ENCODE results near the gene MEP1A. TPM values are rescaled to one million over a fixed set of nuclear protein-coding genes. Genes with fewer than 3 reads are reported as not detected.
"Not testable (repeated sequence)": the region's sequence is repeated elsewhere in the genome, so short reads cannot be mapped to it uniquely, and the experiment has no call there.

MEP1A gene
- total and polyA plus RNA-seq, 3 experiments from 2014 or later, result not detected

- POLR2A ChIA-PET, result no interaction called here
- H3K27me3 Mint-ChIP-seq, result peaks cover 8 to 28% of the 10 kb centered on the region in 2 donors
- DNase-seq, result no peak
- CTCF ChIA-PET, result no interaction called here
- no peak overlapping the region for H3K27ac Mint-ChIP-seq
- Histone ChIP-seq H3K4me3 (ENCODE audit: low read length) (no peak overlapping the region), H3K4me1 (ENCODE audit: insufficient read depth, low read length) (no peaks in the 10 kb centered on the region), H3K9me3 (ENCODE audit: low read length) (no peaks in the 10 kb centered on the region), H3K27ac (ENCODE audit: low read depth, low read length) (no peak overlapping the region), H3K36me3 (ENCODE audit: insufficient read depth, low read length) (no peaks in the 10 kb centered on the region), H3K27me3 (ENCODE audit: insufficient read depth, low read length, poor library complexity, severe bottlenecking) (no peaks in the 10 kb centered on the region)
- H3K36me3 Mint-ChIP-seq, result no peaks in the 10 kb centered on the region
- H3K4me1 Mint-ChIP-seq, result no peaks in the 10 kb centered on the region
- no peak overlapping the region for H3K4me3 Mint-ChIP-seq
- no peaks in the 10 kb centered on the region for H3K9me3 Mint-ChIP-seq
Measured at GRCh38 chr6:46755865-46756264, 37.3 kb upstream of the MEP1A start.

GRCh38 chr6:46756469-46757213, 36.5 kb upstream of the MEP1A start:
- H3K27me3 Mint-ChIP-seq, result peaks cover 10 to 29% of the 10 kb centered on the region in 2 donors
- ChIA-PET POLR2A (no interaction called here), CTCF (no interaction called here)
- H3K4me1 ChIP-seq (ENCODE audit: insufficient read depth, low read length), result no peaks in the 10 kb centered on the region
- H3K27ac Mint-ChIP-seq, result no peak overlapping the region
- no peak overlapping the region for H3K4me3 ChIP-seq (ENCODE audit: low read length)
- H3K27me3 ChIP-seq (ENCODE audit: insufficient read depth, low read length, poor library complexity, severe bottlenecking), result no peaks in the 10 kb centered on the region
- H3K4me1 Mint-ChIP-seq, result no peaks in the 10 kb centered on the region
- DNase-seq, result no peak
- H3K36me3 ChIP-seq (ENCODE audit: insufficient read depth, low read length), result no peaks in the 10 kb centered on the region
- H3K4me3 Mint-ChIP-seq, result no peak overlapping the region
- H3K9me3 ChIP-seq (ENCODE audit: low read length), result no peaks in the 10 kb centered on the region
- peaks cover 0 to 2% (median 0%) of the 10 kb centered on the region in 5 donors for H3K9me3 Mint-ChIP-seq
- no peak overlapping the region for H3K27ac ChIP-seq (ENCODE audit: low read depth, low read length)
- H3K36me3 Mint-ChIP-seq, result no peaks in the 10 kb centered on the region

GRCh38 chr6:46757214-46757596, 36.0 kb upstream of the MEP1A start:
- H3K27ac Mint-ChIP-seq, result no peak overlapping the region
- no peaks in the 10 kb centered on the region for H3K36me3 ChIP-seq (ENCODE audit: insufficient read depth, low read length)
- no peaks in the 10 kb centered on the region for H3K27me3 ChIP-seq (ENCODE audit: insufficient read depth, low read length, poor library complexity, severe bottlenecking)
- POLR2A ChIA-PET, result no interaction called here
- no peaks in the 10 kb centered on the region for H3K4me1 ChIP-seq (ENCODE audit: insufficient read depth, low read length)
- no peaks in the 10 kb centered on the region for H3K4me1 Mint-ChIP-seq
- H3K27me3 Mint-ChIP-seq, result peaks cover 8 to 25% of the 10 kb centered on the region in 2 donors
- H3K27ac ChIP-seq (ENCODE audit: low read depth, low read length), result no peak overlapping the region
- no peaks in the 10 kb centered on the region for H3K36me3 Mint-ChIP-seq
- CTCF ChIA-PET, result no interaction called here
- no peak overlapping the region for H3K4me3 ChIP-seq (ENCODE audit: low read length)
- no peaks in the 10 kb centered on the region for H3K9me3 ChIP-seq (ENCODE audit: low read length)
- no peak for DNase-seq
- H3K4me3 Mint-ChIP-seq, result no peak overlapping the region
- H3K9me3 Mint-ChIP-seq, result peaks cover 0 to 2% (median 0%) of the 10 kb centered on the region in 5 donors

- no peaks in the 10 kb centered on the region for H3K36me3 Mint-ChIP-seq
- no peak overlapping the region for H3K4me3 Mint-ChIP-seq
- H3K27me3 Mint-ChIP-seq, result peaks cover 10 to 27% of the 10 kb centered on the region in 2 donors
- Histone ChIP-seq H3K36me3 (ENCODE audit: insufficient read depth, low read length) (no peaks in the 10 kb centered on the region), H3K27me3 (ENCODE audit: insufficient read depth, low read length, poor library complexity, severe bottlenecking) (no peaks in the 10 kb centered on the region), H3K27ac (ENCODE audit: low read depth, low read length) (no peak overlapping the region), H3K4me1 (ENCODE audit: insufficient read depth, low read length) (no peaks in the 10 kb centered on the region), H3K9me3 (ENCODE audit: low read length) (no peaks in the 10 kb centered on the region), H3K4me3 (ENCODE audit: low read length) (no peak overlapping the region)
- ChIA-PET CTCF (no interaction called here), POLR2A (no interaction called here)
- H3K4me1 Mint-ChIP-seq, result no peaks in the 10 kb centered on the region
- no peak overlapping the region for H3K27ac Mint-ChIP-seq
- H3K9me3 Mint-ChIP-seq, result peaks cover 0 to 5% (median 2%) of the 10 kb centered on the region in 5 donors
- no peak for DNase-seq
Measured at GRCh38 chr6:46758960-46759753, 34.0 kb upstream of the MEP1A start.

GRCh38 chr6:46760925-46761324, 32.3 kb upstream of the MEP1A start:
- Histone ChIP-seq H3K4me1 (ENCODE audit: insufficient read depth, low read length) (no peaks in the 10 kb centered on the region), H3K27me3 (ENCODE audit: insufficient read depth, low read length, poor library complexity, severe bottlenecking) (no peaks in the 10 kb centered on the region), H3K4me3 (ENCODE audit: low read length) (no peak overlapping the region), H3K36me3 (ENCODE audit: insufficient read depth, low read length) (no peaks in the 10 kb centered on the region), H3K27ac (ENCODE audit: low read depth, low read length) (no peak overlapping the region), H3K9me3 (ENCODE audit: low read length) (no peaks in the 10 kb centered on the region)
- ChIA-PET CTCF (no interaction called here), POLR2A (no interaction called here)
- Mint-ChIP-seq H3K9me3 (peaks cover 0 to 9% (median 2%) of the 10 kb centered on the region in 5 donors), H3K4me3 (no peak overlapping the region), H3K27ac (no peak overlapping the region), H3K36me3 (no peaks in the 10 kb centered on the region), H3K27me3 (peaks cover 11 to 31% of the 10 kb centered on the region in 2 donors), H3K4me1 (no peaks in the 10 kb centered on the region)
- no peak for DNase-seq

GRCh38 chr6:46763466-46763865, 29.7 kb upstream of the MEP1A start:
- Histone ChIP-seq H3K27me3 (ENCODE audit: insufficient read depth, low read length, poor library complexity, severe bottlenecking) (no peaks in the 10 kb centered on the region), H3K4me1 (ENCODE audit: insufficient read depth, low read length) (no peaks in the 10 kb centered on the region), H3K36me3 (ENCODE audit: insufficient read depth, low read length) (no peaks in the 10 kb centered on the region), H3K27ac (ENCODE audit: low read depth, low read length) (no peak overlapping the region), H3K4me3 (ENCODE audit: low read length) (no peak overlapping the region), H3K9me3 (ENCODE audit: low read length) (no peaks in the 10 kb centered on the region)
- no peaks in the 10 kb centered on the region for H3K36me3 Mint-ChIP-seq
- H3K9me3 Mint-ChIP-seq, result peaks cover 2 to 10% (median 3%) of the 10 kb centered on the region in 5 donors
- DNase-seq, result no peak
- H3K27ac Mint-ChIP-seq, result no peak overlapping the region
- H3K27me3 Mint-ChIP-seq, result peaks cover 13 to 31% of the 10 kb centered on the region in 2 donors
- no peaks in the 10 kb centered on the region for H3K4me1 Mint-ChIP-seq
- ChIA-PET POLR2A (no interaction called here), CTCF (no interaction called here)
- H3K4me3 Mint-ChIP-seq, result no peak overlapping the region

GRCh38 chr6:46764280-46764679, 28.9 kb upstream of the MEP1A start:
- H3K27ac Mint-ChIP-seq; H3K27me3 ChIP-seq (ENCODE audit: insufficient read depth, low read length, poor library complexity, severe bottlenecking); H3K9me3 Mint-ChIP-seq; DNase-seq; POLR2A ChIA-PET; H3K36me3 Mint-ChIP-seq; H3K36me3 ChIP-seq (ENCODE audit: insufficient read depth, low read length); H3K4me3 ChIP-seq (ENCODE audit: low read length); CTCF ChIA-PET; H3K27ac ChIP-seq (ENCODE audit: low read depth, low read length); H3K4me3 Mint-ChIP-seq; H3K4me1 Mint-ChIP-seq; H3K4me1 ChIP-seq (ENCODE audit: insufficient read depth, low read length); H3K9me3 ChIP-seq (ENCODE audit: low read length): not testable (repeated sequence)
- peaks cover 9 to 36% of the 10 kb centered on the region in 2 donors for H3K27me3 Mint-ChIP-seq

- POLR2A ChIA-PET, result no interaction called here
- Histone ChIP-seq H3K36me3 (ENCODE audit: insufficient read depth, low read length) (no peaks in the 10 kb centered on the region), H3K9me3 (ENCODE audit: low read length) (no peaks in the 10 kb centered on the region), H3K4me3 (ENCODE audit: low read length) (no peak overlapping the region), H3K4me1 (ENCODE audit: insufficient read depth, low read length) (no peaks in the 10 kb centered on the region), H3K27ac (ENCODE audit: low read depth, low read length) (no peak overlapping the region), H3K27me3 (ENCODE audit: insufficient read depth, low read length, poor library complexity, severe bottlenecking) (no peaks in the 10 kb centered on the region)
- Mint-ChIP-seq H3K4me3 (no peak overlapping the region), H3K36me3 (no peaks in the 10 kb centered on the region), H3K27me3 (peaks cover 7 to 31% of the 10 kb centered on the region in 2 donors), H3K27ac (no peak overlapping the region), H3K9me3 (peaks cover 2 to 10% (median 3%) of the 10 kb centered on the region in 5 donors), H3K4me1 (no peaks in the 10 kb centered on the region)
- DNase-seq, result no peak
- CTCF ChIA-PET, result no interaction called here
Measured at GRCh38 chr6:46764961-46765360, 28.2 kb upstream of the MEP1A start.
